ENCODE measurements around the gene SSH3.

The SSH3 gene

GRCh38 chr11:67278939-67279588 is 24.3 kb upstream of the SSH3 start:
- in situ Hi-C loops (cut with MboI; ENCODE audit: low sequenced_read_pairs) = no loop called here

- in situ Hi-C loops (cut with MboI; ENCODE audit: low sequenced_read_pairs) = no loop called here
These were observed 23.6 kb upstream of the SSH3 start for GRCh38 chr11:67279589-67280340.

- in situ Hi-C loops (cut with MboI; ENCODE audit: low sequenced_read_pairs) = no loop called here
These were observed 23.0 kb upstream of the SSH3 start for GRCh38 chr11:67280341-67280787.

GRCh38 chr11:67280788-67281551 is 22.4 kb upstream of the SSH3 start:
- in situ Hi-C loops (cut with MboI; ENCODE audit: low sequenced_read_pairs) = no loop called here

GRCh38 chr11:67281552-67282150 is 21.7 kb upstream of the SSH3 start:
- in situ Hi-C loops (cut with MboI; ENCODE audit: low sequenced_read_pairs) = no loop called here

GRCh38 chr11:67282155-67282875 is 21.0 kb upstream of the SSH3 start:
- in situ Hi-C loops (cut with MboI; ENCODE audit: low sequenced_read_pairs) = no loop called here

GRCh38 chr11:67282876-67283371 is 20.4 kb upstream of the SSH3 start:
- in situ Hi-C loops (cut with MboI; ENCODE audit: low sequenced_read_pairs) = no loop called here

GRCh38 chr11:67283481-67283963 is 19.8 kb upstream of the SSH3 start:
- in situ Hi-C loops (cut with MboI; ENCODE audit: low sequenced_read_pairs) = no loop called here

- in situ Hi-C loops (cut with MboI; ENCODE audit: low sequenced_read_pairs) = no loop called here
These were observed 18.4 kb upstream of the SSH3 start for GRCh38 chr11:67284811-67285540.

GRCh38 chr11:67285541-67286498 is 17.5 kb upstream of the SSH3 start:
- in situ Hi-C loops (cut with MboI; ENCODE audit: low sequenced_read_pairs) = no loop called here

GRCh38 chr11:67286621-67287333 is 16.6 kb upstream of the SSH3 start:
- in situ Hi-C loops (cut with MboI; ENCODE audit: low sequenced_read_pairs) = no loop called here

GRCh38 chr11:67287355-67288197 is 15.8 kb upstream of the SSH3 start:
- in situ Hi-C loops (cut with MboI; ENCODE audit: low sequenced_read_pairs) = no loop called here

GRCh38 chr11:67288198-67288451 is 15.2 kb upstream of the SSH3 start:
- in situ Hi-C loops (cut with MboI; ENCODE audit: low sequenced_read_pairs) = no loop called here

GRCh38 chr11:67288452-67289225 is 14.7 kb upstream of the SSH3 start:
- in situ Hi-C loops (cut with MboI; ENCODE audit: low sequenced_read_pairs) = no loop called here

GRCh38 chr11:67289226-67289650 is 14.1 kb upstream of the SSH3 start, which contains the start of gene ANKRD13D:
ANKRD13D (plus strand) TSS chr11:67289303; CDS start chr11:67289461, 158 bp downstream.
- in situ Hi-C loops (cut with MboI; ENCODE audit: low sequenced_read_pairs) = no loop called here

Measured in HL-60/S4 treated with phorbol 12-myristate 13-acetate at 8.2 ng/mL for 4 days and 3 days (cell line).